Measurements from ENCODE around the gene FOXP1. TPM values are rescaled to one million over a fixed set of nuclear protein-coding genes. Genes with fewer than 3 reads are reported as not detected.

The FOXP1 gene
- total and polyA plus RNA-seq, 7 experiments from 2014 or later: 104 to 537 (median 444) TPM

DNA sequence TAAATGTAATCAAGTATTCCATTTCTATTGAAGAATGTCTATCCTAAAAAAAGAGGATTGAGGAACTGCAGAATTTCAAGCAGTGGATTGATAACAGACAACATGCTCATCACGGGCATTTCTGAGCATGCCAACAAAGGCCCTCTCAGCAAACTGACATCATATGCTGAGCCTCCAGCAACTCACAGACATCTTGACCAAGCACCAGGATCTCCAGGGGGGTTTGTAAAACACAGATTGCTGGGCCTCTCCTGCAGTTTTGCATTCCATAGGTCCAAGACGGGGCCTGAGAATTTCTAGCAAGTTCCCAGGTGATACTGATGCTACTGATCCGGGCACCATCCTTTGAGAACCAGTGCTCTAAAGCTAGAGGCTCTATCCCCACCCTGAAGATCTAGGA, 85.0 kb downstream of the FOXP1 start:
- Histone ChIP-seq H3K9me3 (ENCODE audit: control insufficient read depth in 2 of 3, low read length in 3 of 3) (no peaks in the 10 kb centered on the region), H3K4me1 (ENCODE audit: control insufficient read depth in 2 of 2, insufficient read depth in 2 of 2, low read length in 2 of 2) (peaks cover 39 to 70% of the 10 kb centered on the region in 2 donors), H3K4me3 (ENCODE audit: low read length) (no peak overlapping the region), H3K27me3 (ENCODE audit: control insufficient read depth in 2 of 2, insufficient read depth in 2 of 2, low read length in 2 of 2) (no peaks in the 10 kb centered on the region), H3K27ac (ENCODE audit: low read depth, low read length) (peak overlapping the region; percentile 89), H3K36me3 (ENCODE audit: control insufficient read depth in 2 of 3, insufficient read depth in 3 of 3, low read length in 3 of 3) (no peaks in the 10 kb centered on the region)
- Mint-ChIP-seq H3K27me3 (peaks cover 0 to 3% (median 0%) of the 10 kb centered on the region in 5 donors), H3K4me3 (peak overlapping the region in 3 of 10 donors; percentile 19 to 98 (median 25)), H3K36me3 (peaks cover 9 to 15% (median 10%) of the 10 kb centered on the region in 5 donors), H3K4me1 (peaks cover 54 to 91% (median 87%) of the 10 kb centered on the region in 7 donors), H3K9me3 (peaks cover 0 to 11% (median 4%) of the 10 kb centered on the region in 11 donors), H3K27ac (peak overlapping the region in 8 of 9 donors; percentile 94 to 100 (median 98))
- no peak for DNase-seq
- POLR2A ChIA-PET: interaction anchor here (0.6 to 7.1 kb wide), 8 partner anchors 9 to 366 kb away, joined by 3 to 66 read pairs (median 11); no protein-coding TSS in a partner anchor
- intact Hi-C loops (cut with micrococcal nuclease): loop anchor here in 1 of 2 donors (5.0 to 10.0 kb wide), 2 partner anchors 106 to 226 kb away; partner anchors contain the start of gene EIF4E3
- CTCF ChIA-PET: interaction anchor here (0.6 to 2.0 kb wide), 3 partner anchors 13 to 43 kb away, joined by 3 to 8 read pairs (median 4); no protein-coding TSS in a partner anchor
- ATAC-seq: no peak

DNA sequence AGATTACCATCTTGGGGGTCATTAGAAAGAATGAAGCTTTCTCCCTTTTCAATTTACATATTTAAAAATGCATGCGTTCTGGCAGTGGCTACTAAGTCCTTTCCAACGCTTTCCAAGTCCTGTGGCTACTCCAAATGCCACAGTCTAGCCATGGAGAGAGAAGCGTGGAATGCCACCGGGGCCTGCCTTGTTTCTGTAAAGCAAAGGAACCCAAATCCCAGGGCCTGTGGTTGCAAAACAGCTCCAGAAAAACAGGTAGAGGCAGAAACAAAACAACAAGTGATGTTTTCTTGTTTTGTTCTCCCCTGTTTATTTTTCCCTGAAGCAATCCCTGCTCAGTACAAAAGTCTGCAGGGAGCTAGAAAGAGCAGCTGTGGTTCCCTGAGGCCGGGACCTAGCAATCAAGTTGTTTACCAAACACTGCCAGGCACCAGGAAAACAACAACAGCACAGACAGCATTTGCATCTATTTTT, 85.5 kb downstream of the FOXP1 start:
- Histone ChIP-seq H3K36me3 (ENCODE audit: control insufficient read depth in 2 of 3, insufficient read depth in 3 of 3, low read length in 3 of 3) (no peaks in the 10 kb centered on the region), H3K4me3 (ENCODE audit: low read length) (no peak overlapping the region), H3K27me3 (ENCODE audit: control insufficient read depth in 2 of 2, insufficient read depth in 2 of 2, low read length in 2 of 2) (no peaks in the 10 kb centered on the region), H3K9me3 (ENCODE audit: control insufficient read depth in 2 of 3, low read length in 3 of 3) (no peaks in the 10 kb centered on the region), H3K27ac (ENCODE audit: low read depth, low read length) (peak overlapping the region; percentile 89), H3K4me1 (ENCODE audit: control insufficient read depth in 2 of 2, insufficient read depth in 2 of 2, low read length in 2 of 2) (peaks cover 39 to 70% of the 10 kb centered on the region in 2 donors)
- Mint-ChIP-seq H3K9me3 (peaks cover 0 to 11% (median 4%) of the 10 kb centered on the region in 11 donors), H3K36me3 (peaks cover 9 to 19% (median 10%) of the 10 kb centered on the region in 5 donors), H3K27ac (peak overlapping the region in 8 of 9 donors; percentile 94 to 100 (median 98)), H3K4me3 (peak overlapping the region in 4 of 10 donors; percentile 19 to 98 (median 49)), H3K4me1 (peaks cover 55 to 90% (median 85%) of the 10 kb centered on the region in 7 donors), H3K27me3 (no peaks in the 10 kb centered on the region)
- CTCF ChIA-PET: interaction anchor here (0.5 to 2.0 kb wide), 5 partner anchors 18 to 581 kb away, joined by 3 to 8 read pairs (median 3); no protein-coding TSS in a partner anchor
- intact Hi-C loops (cut with micrococcal nuclease): loop anchor here in 1 of 2 donors (5.0 to 10.0 kb wide), 2 partner anchors 106 to 227 kb away; partner anchors contain the start of gene EIF4E3
- ATAC-seq (no peak), DNase-seq (no peak)
- POLR2A ChIA-PET: interaction anchor here (1.1 to 7.1 kb wide), 7 partner anchors 9 to 366 kb away, joined by 3 to 66 read pairs (median 18); no protein-coding TSS in a partner anchor

DNA sequence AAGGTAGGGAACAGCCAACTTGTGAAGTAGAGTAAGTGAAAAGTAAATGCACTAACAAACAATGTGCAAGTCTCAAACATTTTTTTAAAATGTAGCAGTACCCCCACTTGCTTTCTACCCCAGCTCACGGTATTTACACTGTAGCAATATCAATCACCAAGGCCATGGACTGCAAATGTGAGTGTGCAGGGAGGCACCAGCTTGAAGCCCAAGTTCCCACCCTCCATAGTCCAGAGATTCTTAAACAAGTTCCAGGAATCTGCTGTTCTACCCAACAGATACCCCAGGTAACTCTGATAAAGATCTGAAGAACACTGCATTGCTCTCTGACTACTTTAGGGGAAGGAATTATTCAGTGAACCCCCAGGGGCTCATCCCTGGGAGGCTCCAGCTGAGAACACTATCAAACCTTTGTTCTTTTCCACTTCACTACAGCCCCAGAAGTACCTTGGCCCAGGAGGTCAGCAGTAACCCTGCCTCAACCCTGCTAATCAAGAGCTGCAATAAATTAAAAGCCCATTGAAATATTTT, 86.1 kb downstream of the FOXP1 start:
- Histone ChIP-seq H3K4me1 (ENCODE audit: control insufficient read depth in 2 of 2, insufficient read depth in 2 of 2, low read length in 2 of 2) (peaks cover 38 to 70% of the 10 kb centered on the region in 2 donors), H3K27ac (ENCODE audit: low read depth, low read length) (peak overlapping the region; percentile 89), H3K9me3 (ENCODE audit: control insufficient read depth in 2 of 3, low read length in 3 of 3) (no peaks in the 10 kb centered on the region), H3K4me3 (ENCODE audit: low read length) (no peak overlapping the region), H3K27me3 (ENCODE audit: control insufficient read depth in 2 of 2, insufficient read depth in 2 of 2, low read length in 2 of 2) (no peaks in the 10 kb centered on the region), H3K36me3 (ENCODE audit: control insufficient read depth in 2 of 3, insufficient read depth in 3 of 3, low read length in 3 of 3) (no peaks in the 10 kb centered on the region)
- DNase-seq: no peak
- ATAC-seq: no peak
- peaks cover 0 to 13% (median 4%) of the 10 kb centered on the region in 11 donors for H3K9me3 Mint-ChIP-seq
- H3K27ac Mint-ChIP-seq: peak overlapping the region in 8 of 9 donors; percentile 94 to 100 (median 98)
- POLR2A ChIA-PET: interaction anchor here (0.6 to 7.1 kb wide), 13 partner anchors 8 to 432 kb away, joined by 3 to 66 read pairs (median 6); no protein-coding TSS in a partner anchor
- H3K36me3 Mint-ChIP-seq: peaks cover 11 to 24% (median 12%) of the 10 kb centered on the region in 5 donors
- CTCF ChIA-PET: interaction anchor here (0.6 to 2.0 kb wide), 5 partner anchors 14 to 529 kb away, joined by 3 to 8 read pairs (median 3); no protein-coding TSS in a partner anchor
- intact Hi-C loops (cut with micrococcal nuclease): loop anchor here in 1 of 2 donors (5.0 to 10.0 kb wide), 2 partner anchors 105 to 227 kb away; partner anchors contain the start of gene EIF4E3
- no peaks in the 10 kb centered on the region for H3K27me3 Mint-ChIP-seq
- peak overlapping the region in 8 of 10 donors; percentile 52 to 98 (median 80) for H3K4me3 Mint-ChIP-seq
- peaks cover 58 to 87% (median 85%) of the 10 kb centered on the region in 7 donors for H3K4me1 Mint-ChIP-seq

DNA sequence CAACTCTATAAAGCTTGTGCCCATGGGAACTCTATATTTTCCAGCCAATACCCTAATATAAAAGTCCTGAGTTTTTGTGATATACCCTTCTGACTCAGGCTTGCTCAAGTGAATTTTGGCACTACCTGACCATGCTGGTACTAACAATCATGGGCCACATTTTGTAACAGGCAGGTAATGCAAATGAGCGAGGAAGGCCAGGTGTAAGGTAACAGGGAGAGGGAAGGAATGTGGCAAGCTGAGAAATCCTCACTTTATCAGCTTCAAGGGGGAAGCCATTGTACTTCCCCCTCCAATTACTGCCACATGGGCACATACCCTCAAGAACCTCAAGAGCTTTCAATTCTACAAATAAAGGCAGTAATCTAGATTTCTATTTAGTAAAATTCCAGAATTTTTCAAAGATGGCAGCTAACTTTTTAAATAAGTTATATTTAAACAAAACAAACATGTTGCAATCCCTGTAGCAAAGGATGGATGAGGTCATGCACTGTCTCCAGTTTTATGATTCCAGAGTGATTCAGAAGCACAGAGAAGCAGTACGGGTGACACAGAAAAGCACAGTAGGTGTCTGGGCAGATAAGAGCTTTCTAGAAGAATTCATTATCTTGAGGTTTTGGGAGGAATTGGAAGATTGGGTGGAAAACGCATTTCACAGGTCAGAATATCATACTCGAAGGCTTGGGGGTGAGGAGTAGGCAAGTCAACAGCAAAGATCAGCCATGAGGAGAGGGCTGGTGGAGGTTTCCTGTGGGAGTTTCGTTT, 87.6 kb downstream of the FOXP1 start:
- H3K9me3 ChIP-seq (ENCODE audit: control insufficient read depth in 2 of 3, low read length in 3 of 3): no peaks in the 10 kb centered on the region
- peak overlapping the region; percentile 89 for H3K27ac ChIP-seq (ENCODE audit: low read depth, low read length)
- H3K27me3 ChIP-seq (ENCODE audit: control insufficient read depth in 2 of 2, insufficient read depth in 2 of 2, low read length in 2 of 2): no peaks in the 10 kb centered on the region
- no peaks in the 10 kb centered on the region for H3K27me3 Mint-ChIP-seq
- H3K4me3 ChIP-seq (ENCODE audit: low read length): peak overlapping the region; percentile 33
- intact Hi-C loops (cut with micrococcal nuclease): loop anchor here (1.0 to 10.0 kb wide), 3 partner anchors 8 to 229 kb away; partner anchors contain the start of gene EIF4E3 (in 1 of the 2)
- H3K4me3 Mint-ChIP-seq: peak overlapping the region; percentile 52 to 98 (median 80)
- POLR2A ChIA-PET: interaction anchor here (0.7 to 7.1 kb wide), 17 partner anchors 9 to 433 kb away, joined by 3 to 66 read pairs (median 5); partner anchors contain the start of gene FOXP1
- H3K4me1 ChIP-seq (ENCODE audit: control insufficient read depth in 2 of 2, insufficient read depth in 2 of 2, low read length in 2 of 2): peaks cover 43 to 71% of the 10 kb centered on the region in 2 donors
- ATAC-seq (no peak), DNase-seq (peak in 2 of 9 donors; percentile 24 to 34)
- CTCF ChIA-PET: interaction anchor here (0.6 to 1.5 kb wide), 8 partner anchors 9 to 191 kb away, joined by 3 to 7 read pairs (median 4); no protein-coding TSS in a partner anchor
- peaks cover 0 to 17% (median 4%) of the 10 kb centered on the region in 11 donors for H3K9me3 Mint-ChIP-seq
- H3K36me3 Mint-ChIP-seq: peaks cover 11 to 35% (median 18%) of the 10 kb centered on the region in 5 donors
- H3K4me1 Mint-ChIP-seq: peaks cover 54 to 90% (median 85%) of the 10 kb centered on the region in 7 donors
- no peaks in the 10 kb centered on the region for H3K36me3 ChIP-seq (ENCODE audit: control insufficient read depth in 2 of 3, insufficient read depth in 3 of 3, low read length in 3 of 3)
- peak overlapping the region; percentile 77 to 100 (median 98) for H3K27ac Mint-ChIP-seq

DNA sequence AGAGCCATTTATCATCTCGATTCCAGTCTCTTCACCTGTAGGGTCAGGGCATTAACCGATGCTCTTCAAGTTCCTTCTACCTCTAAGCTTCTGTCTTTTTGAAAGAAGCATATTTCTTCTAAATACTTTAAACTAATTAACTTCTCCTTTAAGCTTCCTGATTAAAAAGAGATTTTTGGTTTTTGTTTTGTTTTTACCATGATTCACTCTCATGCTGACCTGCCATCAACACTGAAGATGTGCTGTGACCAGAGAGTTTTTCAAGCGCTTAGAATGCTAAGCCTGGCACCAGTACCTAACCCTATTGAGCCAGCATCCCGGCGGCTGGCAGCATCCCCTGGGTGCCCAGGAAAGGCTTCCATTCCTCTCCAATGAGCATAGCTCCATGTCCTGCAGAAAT, 89.3 kb downstream of the FOXP1 start:
- no peaks in the 10 kb centered on the region for H3K9me3 ChIP-seq (ENCODE audit: control insufficient read depth in 2 of 3, low read length in 3 of 3)
- no peak for DNase-seq
- H3K4me3 ChIP-seq (ENCODE audit: low read length): peak overlapping the region; percentile 8
- peak overlapping the region; percentile 25 to 98 (median 54) for H3K4me3 Mint-ChIP-seq
- H3K36me3 Mint-ChIP-seq: peaks cover 3 to 37% (median 17%) of the 10 kb centered on the region in 5 donors
- peaks cover 0 to 14% (median 3%) of the 10 kb centered on the region in 11 donors for H3K9me3 Mint-ChIP-seq
- no peak for ATAC-seq
- H3K36me3 ChIP-seq (ENCODE audit: control insufficient read depth in 2 of 3, insufficient read depth in 3 of 3, low read length in 3 of 3): no peaks in the 10 kb centered on the region
- ChIA-PET POLR2A (interaction anchor here (0.6 to 7.1 kb wide), 18 partner anchors 10 to 431 kb away, joined by 3 to 66 read pairs (median 5); no protein-coding TSS in a partner anchor), CTCF (interaction anchor here (0.7 to 1.1 kb wide), 2 partner anchors 50 to 54 kb away, joined by 3 read pairs; no protein-coding TSS in a partner anchor)
- H3K4me1 Mint-ChIP-seq: peaks cover 51 to 91% (median 82%) of the 10 kb centered on the region in 7 donors
- H3K27me3 ChIP-seq (ENCODE audit: control insufficient read depth in 2 of 2, insufficient read depth in 2 of 2, low read length in 2 of 2): no peaks in the 10 kb centered on the region
- peak overlapping the region; percentile 89 for H3K27ac ChIP-seq (ENCODE audit: low read depth, low read length)
- peak overlapping the region; percentile 84 to 100 (median 98) for H3K27ac Mint-ChIP-seq
- H3K4me1 ChIP-seq (ENCODE audit: control insufficient read depth in 2 of 2, insufficient read depth in 2 of 2, low read length in 2 of 2): peaks cover 57 to 78% of the 10 kb centered on the region in 2 donors
- intact Hi-C loops (cut with micrococcal nuclease): loop anchor here in 1 of 2 donors (5.0 to 10.0 kb wide), 3 partner anchors 192 to 267 kb away; partner anchors contain the start of gene EIF4E3
- H3K27me3 Mint-ChIP-seq: no peaks in the 10 kb centered on the region

Measured in naive thymus-derived CD4-positive, alpha-beta T cell (primary cell).